Activated CD8-positive, alpha-beta memory T cell treated with anti-CD3 and anti-CD28 coated beads, Interleukin-2, amount 50 U/mL, for 48 hours (primary cell): ENCODE data around the gene HAUS7.

Experiments used
- DNase-seq: peaks from one replicate; pipeline ENCODE4 v3.0.0-alpha.2; 2020

Gene HAUS7

DNA sequence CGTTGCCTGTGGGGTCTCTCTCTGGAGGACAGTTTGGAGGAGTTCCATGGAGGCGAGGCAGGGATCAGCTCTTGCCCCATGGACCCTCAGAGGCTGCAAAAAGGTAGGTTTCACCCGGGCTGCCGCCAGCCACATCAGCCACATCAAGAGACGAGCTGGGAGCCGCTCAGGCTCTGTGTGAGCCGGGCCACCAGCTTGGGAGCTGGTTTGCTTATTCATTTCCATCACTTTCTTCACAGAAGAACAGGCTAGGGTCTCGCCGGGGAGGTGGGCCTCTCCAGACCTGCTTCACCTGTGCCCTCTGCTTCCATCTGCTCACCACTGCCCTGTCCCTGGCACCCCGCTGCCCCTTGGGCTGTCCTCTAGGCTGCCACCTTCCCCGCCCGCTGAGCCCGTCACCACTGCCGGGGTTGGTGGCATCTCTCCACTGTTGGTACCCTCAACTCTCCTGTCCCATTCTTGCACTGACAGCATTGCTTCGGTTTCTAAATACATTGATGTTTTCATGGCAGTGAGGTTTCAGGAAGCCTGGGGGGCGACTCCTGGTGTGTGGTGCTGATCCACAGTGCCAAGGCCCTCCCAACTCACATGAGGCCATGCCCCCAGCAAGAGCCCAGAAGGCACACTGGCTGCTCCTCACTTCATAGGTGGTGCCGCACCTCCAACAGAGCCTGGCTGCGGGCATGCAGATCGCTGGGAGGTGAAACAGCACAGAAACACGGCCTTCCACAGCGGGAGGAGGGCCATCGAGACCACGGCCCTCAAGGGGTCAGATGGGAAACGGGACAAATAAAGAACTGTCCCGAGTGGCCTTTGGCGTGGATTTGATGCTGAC is 20.0 kb downstream of the HAUS7 start:
- DNase-seq, result no peak

DNA sequence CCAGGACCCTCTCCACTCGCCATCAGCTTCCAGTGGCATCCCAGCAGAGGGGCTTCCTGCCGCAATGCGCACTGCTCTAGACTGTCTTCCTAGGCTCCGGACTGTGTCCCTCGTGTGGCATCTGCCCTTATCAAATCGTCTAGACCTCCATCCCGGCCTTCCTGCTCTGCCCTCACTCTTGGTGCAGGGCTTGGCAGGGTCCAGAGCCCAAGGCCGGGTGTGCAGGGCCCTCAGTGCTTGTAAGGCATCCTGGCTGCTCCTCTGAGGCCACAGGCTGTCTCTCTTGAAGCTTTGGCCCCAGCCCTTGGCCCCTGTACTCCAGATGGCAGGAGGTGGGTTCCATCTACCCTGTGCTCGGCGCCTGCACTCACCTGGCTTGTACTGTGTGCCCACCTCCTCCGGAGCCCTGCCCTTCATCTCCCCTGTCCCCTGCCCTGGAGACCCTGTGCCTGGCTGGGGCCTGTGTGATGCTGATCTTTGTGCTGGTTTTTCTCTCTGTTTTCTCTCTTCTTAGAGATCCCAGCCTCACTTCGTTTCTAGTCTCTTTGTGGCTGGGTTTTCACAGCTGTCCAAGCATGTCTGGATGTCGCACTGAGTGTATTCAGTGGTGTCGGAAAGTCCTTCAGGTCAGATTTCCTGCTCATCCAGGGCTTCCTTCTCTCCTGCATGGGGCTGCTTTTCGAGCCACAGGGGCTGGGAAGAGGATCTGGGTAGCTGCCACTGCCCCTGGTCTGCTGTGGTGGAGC is 20.8 kb downstream of the HAUS7 start:
- no peak for DNase-seq

DNA sequence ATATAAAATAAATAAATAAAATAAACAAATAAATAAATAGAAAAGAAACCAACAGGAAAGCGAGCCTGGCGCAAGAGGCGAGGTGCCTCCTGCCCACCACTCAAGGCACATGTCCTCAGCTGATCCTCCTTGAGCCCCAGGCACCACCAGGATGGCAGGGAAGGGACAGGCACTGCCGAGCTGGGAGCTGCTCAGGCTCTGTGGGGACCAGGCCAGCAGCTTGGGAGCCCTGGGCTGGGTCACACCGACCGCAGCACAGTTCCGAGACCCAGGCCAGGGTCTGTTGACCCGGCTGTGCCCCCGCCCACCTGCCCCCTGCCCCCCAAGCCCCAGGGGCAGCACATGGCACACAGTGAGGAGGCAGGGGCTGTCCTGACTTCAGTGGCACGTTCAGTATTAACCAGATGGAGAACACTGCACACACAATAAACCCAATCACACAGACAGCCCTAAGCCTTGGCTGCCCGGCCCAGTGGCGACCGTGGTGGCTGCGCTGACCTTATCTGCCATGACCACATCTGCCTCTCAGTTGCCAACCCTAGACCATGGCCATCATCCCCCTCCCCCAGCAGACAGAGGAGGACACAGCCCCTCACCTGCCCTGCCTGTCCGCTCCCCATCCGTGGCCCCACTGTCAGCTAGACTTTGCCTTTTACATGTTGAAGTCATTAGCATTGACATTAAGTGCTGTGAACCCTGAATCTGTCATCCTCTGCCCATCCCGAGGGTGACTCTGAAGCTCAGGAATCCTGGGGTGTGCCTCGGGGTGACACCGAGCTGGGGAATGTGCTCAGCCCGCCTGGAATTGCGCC is 21.6 kb downstream of the HAUS7 start:
- DNase-seq, result no peak

DNA sequence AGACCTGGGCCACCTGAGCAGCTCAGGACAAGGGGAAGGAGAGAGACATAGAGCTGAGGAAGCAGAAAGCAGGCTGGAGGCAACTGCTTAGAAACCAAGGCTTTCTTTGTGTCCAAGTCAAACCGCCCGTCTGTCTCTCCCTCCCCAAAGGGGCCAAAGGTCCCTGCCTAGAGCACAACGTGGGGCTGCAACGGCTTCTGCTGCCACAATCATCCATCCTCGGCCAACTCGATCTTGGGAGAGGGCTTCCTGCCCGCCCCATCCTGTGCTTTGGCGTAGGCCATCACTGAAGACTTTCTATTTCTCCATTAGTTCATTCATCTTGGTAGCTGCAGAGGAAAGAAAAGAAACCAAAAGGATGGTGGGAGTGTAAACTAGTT is 22.8 kb downstream of the HAUS7 start:
- no peak for DNase-seq

DNA sequence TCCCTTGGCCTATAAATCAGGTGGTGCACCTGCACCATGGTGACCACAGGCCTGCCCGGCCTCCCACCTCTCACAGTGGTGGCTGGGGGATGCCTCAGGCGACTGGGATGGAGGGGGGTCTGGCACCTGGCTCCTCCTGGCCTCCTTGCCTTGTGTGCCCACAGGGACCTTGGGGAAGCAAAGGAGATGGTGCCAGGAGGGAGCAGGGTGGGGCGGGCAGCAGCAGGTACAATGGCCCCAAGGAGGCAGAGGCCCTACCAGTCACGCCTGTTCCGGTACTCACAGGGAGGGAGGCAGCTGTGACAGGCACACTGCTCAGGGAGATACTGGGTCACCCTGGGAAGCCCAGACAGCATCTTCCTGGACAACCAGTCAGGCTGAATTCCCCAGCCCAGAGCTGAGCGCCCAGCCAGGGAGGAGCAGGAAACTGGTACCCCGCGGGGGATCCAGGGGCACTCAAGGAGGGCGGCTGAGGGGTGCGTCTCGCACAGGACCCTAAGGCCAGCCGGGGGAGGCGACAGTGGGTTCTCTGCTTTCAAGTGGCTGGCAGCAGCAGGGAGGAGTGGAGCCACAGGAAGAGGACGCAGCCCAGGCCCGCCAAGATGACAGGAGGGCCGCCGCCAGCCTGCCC is 23.3 kb downstream of the HAUS7 start:
- no peak for DNase-seq

DNA sequence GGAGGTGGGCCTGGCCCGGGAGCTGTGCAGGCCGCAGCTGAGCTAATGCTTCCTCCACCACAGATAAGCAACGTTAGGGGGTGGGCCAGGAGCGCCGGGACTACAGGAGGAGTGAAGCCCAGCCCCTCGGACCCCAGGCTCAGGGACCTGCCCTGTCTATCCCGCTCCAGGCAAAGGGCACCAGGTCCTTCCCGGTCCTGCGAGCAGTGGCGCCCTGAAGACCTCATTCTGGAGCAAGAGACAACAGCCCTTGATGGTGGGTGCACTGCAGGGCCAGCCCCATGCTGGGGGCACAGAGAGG is 23.8 kb downstream of the HAUS7 start:
- DNase-seq, result no peak

DNA sequence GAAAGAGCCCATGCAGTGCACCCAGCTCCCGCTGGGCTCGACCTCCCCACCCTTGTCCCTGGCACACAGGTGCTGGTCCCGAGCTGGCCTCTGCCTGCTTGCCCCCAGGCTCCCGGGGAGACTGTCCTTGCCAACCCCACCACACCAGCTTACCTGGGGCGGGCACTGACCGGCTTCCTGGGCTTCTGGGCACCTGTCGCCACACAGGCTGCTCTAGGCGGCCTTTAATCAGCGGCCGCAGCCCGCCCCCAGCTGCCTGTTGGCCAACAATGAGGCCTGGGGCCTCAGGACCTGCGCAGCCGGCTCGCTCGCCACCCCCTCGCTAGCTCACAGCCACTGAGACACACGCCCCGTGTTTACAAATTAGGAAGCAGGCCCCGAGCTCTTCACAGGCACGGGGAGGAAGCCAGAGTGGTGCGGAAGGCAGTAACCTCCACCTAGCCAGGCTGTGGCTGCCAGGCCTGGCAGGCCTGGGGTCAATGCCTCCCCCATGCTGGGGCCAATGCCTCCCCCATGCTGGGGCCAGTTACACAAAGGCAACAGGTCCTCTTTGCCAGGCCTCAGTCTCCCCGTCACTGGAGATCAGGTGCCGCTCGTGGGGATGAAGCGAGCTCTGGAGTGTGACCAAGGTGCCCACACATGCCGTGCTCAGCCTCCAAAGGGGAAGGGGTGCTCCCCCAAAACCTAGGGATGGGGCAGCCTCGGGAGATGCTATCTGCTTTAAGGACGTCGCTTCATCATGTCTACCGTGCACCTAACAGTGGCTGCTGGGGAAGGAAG is 24.3 kb downstream of the HAUS7 start, which contains the start of gene TREX2:
TSS of gene TREX2 (minus strand) at position 201 of the 780 bp plus-strand sequence. CDS start 626 bp downstream, outside the sequence.
- DNase-seq, result no peak

DNA sequence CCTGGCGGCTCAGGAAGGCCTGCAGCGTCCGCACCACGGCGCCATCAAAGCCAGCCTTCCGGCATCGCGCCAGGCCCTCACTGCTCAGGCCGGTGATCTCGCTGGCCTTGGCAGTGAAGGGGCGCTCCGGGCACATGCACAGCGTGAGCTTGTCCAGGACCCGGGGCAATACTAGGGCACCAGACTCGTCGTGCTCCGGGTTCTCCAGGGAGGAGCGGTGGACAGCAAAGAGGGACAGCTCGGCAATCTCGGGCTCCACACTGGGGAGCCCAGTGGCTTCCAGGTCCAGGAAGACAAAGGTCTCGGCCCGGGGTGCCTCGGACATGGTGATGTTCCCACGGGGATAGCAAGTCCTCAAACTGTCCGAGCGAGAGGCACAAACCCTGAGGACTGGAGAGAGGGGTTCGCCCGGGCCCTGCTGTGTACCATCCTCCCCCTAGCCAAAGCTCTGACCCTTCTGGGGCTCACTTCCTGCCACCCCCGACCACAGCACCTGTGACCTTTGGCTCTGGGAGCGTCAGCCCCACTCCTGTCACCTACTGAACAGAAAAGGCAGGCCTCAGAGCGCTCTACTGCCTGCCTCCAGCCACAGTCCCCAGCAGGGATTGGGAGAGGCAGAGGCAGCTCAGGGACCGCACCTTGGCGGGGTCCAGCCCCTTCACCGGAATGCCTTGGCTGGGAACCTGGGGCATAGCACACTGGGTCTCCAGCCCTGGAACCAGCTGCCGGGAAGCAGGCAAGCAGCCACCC is 25.1 kb downstream of the HAUS7 start:
- no peak for DNase-seq

DNA sequence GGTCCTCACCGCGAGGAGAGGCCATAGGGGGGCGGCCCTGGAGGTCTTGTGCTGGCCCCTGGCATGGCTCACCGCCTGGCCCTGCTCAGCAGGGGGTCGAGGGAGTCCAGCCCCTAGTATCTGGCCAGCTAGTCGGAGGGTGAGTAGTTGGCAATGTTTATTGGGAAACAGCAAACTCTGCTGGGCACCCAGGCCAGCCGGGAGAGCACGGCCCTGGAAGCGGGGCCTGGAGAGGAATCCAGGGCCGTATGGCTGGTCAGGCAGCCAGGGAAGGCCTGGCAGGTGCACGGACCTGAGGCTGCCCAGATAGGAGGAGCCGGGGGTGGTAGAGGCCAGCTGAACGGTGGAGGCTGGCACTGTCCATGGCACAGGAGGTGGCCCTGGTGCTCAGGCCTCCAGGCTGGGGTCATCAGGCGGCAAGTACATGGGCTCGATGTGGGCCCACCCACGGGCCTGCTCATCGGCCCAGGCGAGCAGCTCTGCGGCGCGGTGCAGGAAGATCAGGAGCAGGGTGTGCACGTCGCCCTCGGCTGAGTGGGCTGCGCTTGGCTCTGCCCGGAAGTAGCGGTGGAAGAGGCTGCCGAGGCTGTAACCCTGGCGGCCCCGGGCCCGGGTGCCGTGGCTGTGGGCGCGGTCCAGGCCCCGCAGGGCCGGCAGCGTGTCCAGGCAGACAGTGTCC is 25.9 kb downstream of the HAUS7 start:
- DNase-seq, result no peak

DNA sequence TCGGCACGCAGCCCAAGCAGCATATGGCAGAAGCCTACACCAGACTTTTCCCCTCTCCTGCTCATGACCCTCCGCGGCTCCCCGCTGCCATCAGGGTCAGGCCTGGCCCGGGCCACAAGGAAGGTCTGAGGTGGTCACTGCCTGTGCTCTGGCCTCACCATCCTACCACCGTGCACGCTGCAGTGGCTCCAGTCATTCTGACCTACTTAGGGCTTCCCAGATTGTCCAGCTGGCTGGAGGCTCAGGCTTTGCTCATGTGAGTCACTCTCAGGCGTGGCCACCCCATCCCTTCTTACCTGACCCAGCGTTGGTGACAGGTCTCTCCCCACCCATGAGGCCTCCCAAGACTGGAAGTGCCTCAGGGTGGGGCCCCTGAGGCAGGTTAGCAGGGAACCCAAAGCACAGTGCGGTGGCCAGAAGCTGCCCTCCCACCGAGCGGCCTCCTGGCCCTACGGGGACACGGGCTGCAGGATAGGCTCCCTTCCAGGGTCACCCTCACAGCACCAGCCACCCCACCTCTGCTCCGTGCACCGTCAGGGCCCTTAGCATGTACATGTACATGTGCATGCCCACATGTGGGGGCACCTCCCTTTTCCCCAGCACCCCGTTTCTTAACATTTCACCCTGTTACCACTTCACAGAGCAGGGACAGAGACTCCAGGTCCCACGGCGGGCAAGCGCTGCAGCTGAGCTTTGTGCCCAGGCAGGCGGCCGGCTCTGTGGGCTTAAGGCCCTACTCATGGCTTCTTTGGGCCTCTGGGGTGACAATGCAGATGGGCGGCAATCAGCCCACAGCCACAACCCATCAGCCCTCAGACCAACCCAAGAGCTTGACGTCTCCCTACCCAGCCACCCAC is 26.7 kb downstream of the HAUS7 start:
- DNase-seq, result no peak

DNA sequence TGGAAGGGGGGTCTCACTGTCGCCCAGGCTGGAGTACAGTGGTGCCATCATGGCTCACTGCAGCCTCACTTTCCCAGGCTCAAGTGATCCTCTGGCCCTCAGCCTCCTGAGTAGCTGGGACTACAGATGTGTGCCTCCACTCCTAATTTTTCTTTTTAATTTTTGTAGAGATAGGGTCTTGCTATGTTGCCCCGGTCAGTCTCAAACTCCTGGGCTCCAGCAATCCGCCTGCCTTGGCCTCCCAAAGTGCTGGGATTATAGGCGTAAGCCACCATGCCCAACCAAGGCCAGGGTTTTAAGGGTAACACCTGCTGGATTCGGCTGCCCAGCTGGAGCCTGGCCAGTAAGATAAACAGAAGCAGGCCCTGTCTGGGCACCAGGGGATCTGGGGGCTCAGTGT is 27.9 kb downstream of the HAUS7 start:
- no peak for DNase-seq

DNA sequence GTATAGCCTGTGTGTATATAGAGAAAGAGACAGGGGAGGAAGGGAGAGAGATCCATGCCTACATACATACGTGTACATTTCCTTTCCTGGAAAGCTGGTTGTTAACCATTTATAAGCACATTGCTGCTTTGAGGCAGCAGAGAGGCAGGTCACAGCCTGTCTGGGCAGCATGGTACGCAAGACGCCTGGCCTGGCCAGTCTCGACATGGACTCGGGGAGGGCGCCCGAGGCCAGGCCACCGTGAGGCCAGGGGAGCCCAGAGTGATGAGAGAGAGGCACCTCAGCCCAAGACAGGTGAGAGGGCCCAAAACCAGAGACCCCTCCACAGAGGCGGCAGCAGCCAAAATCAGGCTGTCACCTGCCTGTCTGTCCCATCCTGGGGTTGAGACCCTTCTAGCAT is 28.4 kb downstream of the HAUS7 start:
- no peak for DNase-seq

DNA sequence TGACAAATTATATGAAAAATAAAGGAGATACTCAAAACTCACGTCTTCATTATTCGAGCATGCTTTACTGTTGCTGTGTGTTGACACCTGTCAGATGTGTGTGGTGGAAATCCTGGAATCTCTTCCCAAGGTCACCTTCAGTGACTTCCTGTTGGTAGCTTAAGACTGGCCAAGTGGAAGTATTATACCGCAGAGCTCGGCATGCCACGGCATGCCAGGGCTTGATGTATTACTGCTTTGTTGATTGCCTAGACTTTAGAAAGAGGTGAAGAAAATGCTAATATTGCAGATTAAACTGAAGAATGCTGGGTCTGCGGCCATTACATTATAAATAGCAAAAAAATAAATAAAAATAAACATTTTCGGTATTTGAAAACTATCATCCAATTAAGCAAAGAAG is 29.1 kb downstream of the HAUS7 start:
- DNase-seq, result no peak

DNA sequence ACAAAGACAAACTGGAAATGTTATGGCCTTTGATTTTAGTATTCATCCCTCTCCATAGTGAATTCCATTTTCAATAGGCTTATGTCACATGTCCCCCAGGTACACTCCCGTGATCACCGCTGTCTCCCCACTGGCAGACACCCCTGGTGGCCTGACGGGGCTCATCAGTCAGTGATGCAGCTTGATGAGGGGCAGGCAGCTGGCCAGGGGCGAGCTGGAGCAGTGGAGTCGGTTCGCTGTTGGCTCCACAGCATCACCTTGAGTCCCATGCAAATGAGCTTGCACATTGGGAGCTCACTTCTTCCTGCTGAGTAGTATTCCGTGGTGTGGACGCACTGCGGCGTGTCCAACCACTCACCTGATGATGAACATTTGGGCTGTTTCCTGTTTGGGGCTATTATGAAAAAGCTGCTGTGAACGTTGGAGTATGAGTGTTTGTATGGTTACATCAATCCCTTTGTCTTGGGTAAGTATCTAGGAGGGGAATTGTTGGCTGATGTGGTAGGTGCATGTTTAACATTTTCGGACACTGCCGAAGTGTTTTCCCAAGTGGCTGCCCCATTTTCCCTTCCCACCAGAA is 29.7 kb downstream of the HAUS7 start:
- no peak for DNase-seq

DNA sequence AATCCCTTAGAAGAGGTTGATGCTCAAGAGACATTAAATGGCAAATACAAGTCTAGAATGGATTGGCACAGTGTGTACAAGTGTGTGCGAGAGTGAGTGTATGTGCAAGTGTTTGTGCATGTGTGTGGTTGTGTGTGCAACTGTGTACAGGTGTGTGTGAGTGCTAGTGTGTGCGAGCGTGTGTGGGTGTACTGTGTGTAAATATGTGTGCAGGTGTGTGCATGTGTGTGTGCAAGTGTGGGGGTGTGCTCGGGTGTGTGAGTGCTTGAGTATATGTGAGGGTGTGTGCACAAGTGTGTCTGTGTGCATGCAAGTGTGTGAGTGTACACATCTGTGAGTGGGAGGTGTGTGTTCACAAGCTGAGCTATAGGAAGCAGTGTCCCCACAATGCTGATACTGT is 30.4 kb downstream of the HAUS7 start:
- no peak for DNase-seq

DNA sequence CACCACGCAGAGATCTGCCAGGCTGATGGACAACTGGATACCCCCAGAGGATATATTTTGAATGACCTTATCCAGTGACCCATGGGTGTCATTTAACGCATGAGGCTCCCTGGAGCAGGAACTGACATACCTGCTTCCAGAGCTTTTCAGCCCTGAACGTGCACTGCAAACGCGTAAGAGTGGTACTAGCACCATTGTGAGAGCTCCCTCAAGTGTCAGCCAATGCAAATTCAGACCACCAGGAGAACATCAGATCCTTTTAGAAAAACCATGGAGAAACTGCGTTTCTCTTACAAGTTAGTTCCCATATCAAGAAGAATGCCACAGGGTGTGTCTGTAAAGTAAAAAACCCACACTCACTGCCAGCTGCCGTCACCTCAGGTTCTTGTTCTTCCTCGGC is 31.8 kb downstream of the HAUS7 start:
- DNase-seq, result no peak

DNA sequence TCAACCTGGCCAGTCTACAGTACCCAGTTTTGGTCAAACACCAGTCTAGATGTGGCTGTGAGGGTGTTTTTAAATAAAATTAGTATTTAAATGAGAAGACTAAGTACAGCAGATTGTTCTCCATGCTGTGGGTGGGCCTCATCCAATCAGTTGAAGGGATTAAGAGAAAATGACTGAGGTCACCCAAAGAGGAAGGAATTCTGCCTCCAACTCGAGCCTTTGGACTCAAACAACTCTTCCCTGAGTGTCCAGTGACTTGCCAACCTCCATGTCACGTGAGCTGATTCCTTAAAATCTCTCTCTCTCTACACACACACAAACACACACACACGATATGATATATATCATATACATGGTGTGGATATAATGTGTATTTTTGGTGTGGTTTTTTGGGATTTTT is 34.5 kb downstream of the HAUS7 start:
- DNase-seq, result no peak

DNA sequence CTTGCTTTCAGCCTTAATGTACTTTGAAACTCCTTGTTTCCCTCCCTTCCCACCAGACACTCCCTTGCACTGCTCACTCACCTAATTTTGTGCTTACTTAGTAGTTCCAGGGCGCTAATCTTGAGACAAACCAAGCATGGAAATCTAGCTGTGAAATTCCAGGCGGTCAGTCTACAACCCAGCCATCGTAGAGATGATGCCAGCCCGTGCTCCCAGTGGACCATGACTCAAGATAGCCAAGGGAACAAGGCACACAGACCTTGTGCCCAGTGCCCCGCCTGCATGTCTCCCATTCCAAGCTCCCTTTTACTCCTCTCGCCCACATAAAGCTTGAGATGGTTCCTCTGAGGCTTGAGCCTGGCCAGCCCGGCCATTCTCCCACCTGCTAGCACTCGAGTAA is 35.6 kb downstream of the HAUS7 start:
- no peak for DNase-seq

DNA sequence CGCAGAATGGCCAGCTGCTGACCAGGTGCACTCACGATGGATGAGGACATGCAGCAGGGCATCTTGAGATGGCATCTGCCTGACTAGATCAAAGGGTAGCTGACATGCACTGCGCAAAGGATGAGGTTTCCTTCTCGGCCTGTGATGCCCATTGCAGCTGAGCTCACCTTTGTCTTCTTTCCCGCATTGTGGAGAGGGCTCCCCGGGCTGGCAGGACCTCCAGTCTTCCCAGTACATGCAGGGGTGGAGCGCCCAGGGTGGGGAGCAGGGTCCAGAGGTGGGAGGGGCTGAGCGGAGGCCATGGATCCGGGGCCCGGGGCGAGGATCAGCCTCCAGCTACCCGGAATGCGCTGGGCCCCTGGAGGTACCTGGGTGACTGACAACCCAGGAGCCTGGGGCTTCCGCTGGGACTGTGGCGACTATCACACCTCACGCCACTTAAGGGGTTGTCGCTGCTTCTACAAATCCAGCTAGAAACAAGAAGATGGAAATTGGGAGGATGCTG is 36.5 kb downstream of the HAUS7 start:
- DNase-seq, result no peak
